Germinal center (tissue), 1 donor: ENCODE data around the gene SLC35G2.
"Not testable (repeated sequence)": the region's sequence is repeated elsewhere in the genome, so short reads cannot be mapped to it uniquely, and the experiment has no call there.

ENCODE experiments used
- DNase-seq: peaks from one replicate; pipeline ENCODE4 v3.0.0; 2012; ENCODE audit warnings: mixed read lengths, low spot score

Gene SLC35G2

DNA sequence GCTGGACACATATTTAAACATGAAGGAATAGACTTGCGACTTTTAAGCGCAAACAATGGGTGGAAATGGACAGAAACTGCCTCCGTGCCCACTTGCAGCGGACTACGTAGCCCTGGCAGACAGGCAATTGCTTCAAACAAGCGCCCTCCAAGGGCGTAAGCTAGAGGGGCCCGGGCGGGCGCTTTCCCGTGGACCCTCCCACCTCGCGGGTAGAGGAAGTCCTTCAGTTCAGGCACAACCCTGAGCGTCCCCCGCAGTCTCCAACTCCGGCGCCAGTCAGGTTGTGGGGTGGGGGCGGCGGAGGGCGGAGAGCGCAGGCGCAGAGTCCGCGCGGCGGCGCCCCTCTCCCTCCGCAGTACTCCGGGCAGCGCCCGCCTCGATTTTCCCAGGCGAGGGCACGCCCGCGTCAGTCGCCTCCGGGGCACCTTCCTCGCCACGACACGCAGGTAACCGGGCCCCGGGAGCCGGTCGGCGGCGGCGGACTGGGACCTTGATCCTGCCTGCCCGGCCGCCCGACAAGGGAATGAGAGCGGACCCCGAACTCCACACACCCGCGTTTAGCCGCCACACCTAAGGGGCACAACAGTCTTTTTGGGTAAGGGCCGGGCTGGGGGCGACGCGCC lies at the start of gene SLC35G2:
TSS of gene SLC35G2 (plus strand) at position 358 of the 623 bp plus-strand sequence. CDS start 35,335 bp downstream, outside the sequence.
- DNase-seq, result peak; percentile 28

DNA sequence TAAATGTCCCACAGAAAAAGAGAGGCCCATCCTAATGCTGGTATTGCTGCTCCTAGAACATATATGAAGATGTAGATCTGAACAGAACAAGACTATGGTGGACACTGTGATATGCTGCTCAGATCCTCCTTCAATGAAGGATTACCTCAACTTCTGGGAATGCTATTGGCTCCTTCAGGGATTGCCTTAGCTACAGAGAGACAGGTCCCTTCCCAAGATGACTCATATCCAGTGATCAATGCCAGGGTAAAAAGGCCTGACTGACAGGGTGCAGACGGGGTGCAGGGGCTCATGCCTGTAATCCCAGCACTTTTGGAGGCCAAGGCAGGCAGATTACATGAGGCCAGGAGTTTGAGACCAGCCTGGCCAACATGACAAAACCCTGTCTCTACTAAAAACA lies 46.2 kb upstream of the SLC35G2 start:
- no peak for DNase-seq

DNA sequence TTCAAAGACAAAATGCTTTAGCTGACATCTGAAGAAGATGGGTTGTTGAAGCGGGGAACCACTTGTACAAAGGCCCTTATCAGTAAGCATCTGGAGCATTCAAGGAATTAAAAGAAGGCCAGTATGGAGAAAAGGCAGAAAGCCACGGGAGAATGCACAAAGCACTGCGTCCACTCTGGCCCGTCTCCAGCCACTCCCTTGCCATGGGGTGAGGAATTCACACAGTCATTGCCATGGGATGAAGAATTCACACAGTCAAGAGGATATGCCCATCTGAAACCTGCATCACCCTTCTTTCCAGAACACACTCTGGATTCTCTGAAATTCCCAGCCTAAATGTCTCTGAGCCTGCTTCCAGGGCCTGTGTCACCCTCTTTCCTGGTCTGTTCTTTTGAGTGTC lies 40.1 kb upstream of the SLC35G2 start:
- no peak for DNase-seq

DNA sequence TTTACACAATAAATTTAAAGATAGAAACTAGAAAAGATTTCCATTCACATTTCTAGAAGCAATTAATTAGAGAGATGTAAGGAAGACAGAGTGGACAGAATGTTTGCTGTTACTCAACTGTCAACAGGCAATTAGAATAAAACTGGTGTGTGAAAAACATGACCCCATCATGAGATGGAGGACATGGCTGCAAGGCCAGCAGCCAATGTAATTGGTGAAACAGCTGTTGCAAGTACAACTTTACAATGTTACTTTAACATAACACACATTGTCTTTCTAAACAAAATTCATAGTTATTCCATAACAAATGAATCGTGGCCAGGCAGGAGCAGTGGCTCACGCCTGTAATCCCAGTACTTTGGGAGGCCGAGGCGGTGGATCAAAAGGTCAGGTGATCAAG lies 38.2 kb upstream of the SLC35G2 start:
- no peak for DNase-seq

DNA sequence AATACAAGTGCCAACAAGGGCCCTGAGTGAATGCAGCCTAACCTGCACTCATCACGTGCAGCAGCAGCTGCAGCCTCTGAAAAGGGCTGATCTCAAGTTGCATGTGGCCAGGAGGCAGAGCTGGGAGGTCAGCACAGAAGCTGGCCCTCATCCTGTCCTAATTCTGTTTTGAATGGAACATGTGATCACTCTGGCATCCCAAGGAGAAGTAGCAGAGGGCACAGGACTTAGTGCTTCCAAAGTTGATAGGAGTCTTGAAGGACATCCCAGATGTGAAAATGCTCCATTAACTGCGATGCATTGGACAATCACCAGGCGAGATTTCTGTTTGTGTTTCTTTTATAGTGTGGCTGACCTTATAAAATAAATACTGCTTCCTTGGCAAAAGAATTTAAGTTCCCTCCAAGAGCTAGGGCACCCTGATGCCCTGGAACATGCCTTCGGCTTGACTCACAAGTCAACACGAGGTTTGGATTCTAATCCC lies 35.2 kb upstream of the SLC35G2 start:
- no peak for DNase-seq

DNA sequence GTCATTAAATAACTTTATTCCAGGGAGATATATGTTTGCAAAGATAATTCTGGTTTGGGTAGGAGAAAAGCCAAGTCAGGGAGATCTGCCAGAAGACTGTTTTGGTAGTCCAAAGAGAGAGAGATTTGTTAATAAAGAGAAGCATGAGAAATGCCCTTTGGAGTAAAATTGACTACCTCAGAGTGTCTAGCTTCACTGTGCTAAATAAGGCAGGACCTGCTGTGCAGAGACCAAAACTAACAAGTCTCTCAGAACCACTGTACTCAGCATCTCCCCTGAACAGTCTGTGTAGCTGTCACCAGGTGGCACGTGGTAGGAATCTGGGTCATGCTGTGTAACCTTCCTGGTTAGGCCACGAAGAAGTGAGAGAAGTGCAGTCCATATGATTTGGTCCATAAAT lies 31.6 kb upstream of the SLC35G2 start:
- peak; percentile 8 for DNase-seq

DNA sequence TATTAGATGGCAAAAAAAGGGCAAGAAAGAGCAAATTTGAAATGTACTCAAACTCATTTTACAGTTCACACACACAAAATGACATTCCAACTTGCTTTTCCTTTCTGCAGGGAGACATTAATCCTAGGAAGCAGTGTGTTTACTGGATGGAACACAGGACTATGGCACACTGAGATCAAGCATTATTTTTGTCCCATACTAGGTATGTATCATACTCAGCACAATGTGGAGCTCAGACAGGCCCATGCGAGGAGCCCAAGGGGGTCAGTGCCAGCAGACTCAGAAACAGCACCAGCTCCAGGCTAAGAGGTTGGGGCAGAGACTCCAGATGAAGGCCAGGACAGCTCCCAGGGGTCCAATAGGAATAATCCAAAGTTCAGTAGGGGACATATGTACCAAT lies 30.8 kb upstream of the SLC35G2 start:
- DNase-seq, result no peak

DNA sequence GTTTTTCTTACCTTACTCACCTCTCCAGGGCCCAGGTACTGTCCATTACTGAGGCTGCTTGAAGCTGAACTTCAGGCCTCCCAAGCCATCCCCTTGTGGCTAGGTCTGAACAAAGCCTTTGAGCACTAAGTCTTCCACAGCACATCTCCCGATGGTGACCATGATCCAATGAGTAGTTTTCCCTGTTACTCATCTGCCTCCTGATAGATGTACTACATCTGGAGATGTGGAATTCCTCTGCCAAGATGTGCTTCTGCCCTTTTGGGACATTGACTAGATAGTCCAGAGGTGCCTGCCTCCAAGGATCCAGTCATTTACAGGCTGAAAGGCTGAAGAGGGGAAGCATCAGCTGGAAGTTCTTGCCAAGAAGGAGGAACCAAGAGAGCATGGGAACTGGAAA lies 28.9 kb upstream of the SLC35G2 start:
- DNase-seq, result no peak

DNA sequence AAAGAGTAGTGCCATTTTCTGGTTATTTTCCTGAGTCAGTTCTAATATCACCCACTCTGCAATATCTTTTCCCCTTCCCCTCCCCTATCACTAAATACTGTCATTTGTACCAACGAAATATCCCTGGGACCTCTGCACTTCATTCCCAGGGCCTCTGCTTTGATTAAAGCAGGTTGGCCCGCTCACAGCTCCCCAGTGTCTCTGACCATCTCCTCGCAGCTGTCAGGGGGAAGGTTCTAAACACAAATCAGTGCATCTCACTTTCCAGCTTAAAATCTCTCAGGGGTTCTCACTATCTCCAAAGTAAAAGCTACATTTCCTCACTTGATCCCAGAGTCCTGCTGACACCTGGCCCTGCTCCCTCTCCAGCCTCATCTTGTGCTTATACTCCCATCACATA lies 28.1 kb upstream of the SLC35G2 start:
- no peak for DNase-seq

DNA sequence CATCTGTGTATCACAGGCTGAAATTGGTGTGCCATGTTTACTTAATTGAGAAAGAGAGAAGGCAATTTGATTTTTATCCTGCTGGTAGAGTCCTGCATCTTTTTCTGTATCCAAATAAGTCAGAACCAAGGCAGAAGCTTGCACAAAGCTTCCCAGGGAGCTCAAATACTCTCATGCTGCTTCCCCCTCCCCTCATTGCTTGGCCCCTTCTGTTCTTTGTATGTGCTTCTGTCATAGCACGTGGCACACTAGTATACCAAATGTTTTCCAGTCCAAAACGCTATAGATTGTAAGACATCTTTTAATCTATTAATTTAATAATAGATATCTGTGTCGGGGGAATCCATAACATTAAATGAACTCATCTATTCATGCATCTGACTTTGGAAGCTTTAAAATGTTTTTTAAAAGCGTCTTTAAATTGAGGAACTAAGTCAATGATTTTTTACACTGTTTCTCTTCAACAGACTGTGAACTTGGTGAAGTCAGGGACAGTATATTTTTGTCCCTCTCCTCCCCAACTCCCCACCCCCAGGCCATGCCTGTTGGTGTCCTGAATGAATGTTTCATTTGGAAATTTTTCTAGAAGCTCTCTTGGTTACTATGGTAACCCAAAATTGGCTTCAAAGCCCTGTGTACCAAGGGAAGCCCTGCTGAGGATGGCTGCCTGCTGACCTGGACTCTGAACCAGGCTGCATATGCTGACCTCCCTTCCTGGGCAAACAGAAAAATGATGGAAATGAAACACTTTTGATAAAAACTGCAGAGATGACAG lies 26.2 kb upstream of the SLC35G2 start:
- DNase-seq, result no peak

DNA sequence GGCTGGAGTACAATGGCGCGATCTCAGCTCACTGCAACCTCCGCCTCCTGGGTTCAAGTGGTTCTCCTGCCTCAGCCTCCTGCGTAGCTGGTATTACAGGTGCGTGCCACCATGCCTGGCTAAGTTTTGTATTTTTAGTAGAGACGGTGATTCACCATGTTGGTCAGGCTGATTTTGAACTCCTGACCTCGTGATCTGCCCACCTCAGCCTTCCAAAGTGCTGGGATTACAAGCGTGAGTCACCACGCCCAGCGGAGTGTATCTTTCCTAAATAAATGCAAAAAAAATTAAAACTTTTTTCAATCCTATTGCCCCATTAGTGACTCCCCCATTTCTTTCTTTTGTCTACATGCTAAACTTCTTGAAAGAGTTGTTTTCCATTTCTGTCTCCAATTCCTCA lies 17.8 kb upstream of the SLC35G2 start:
- DNase-seq, result not testable (repeated sequence)

DNA sequence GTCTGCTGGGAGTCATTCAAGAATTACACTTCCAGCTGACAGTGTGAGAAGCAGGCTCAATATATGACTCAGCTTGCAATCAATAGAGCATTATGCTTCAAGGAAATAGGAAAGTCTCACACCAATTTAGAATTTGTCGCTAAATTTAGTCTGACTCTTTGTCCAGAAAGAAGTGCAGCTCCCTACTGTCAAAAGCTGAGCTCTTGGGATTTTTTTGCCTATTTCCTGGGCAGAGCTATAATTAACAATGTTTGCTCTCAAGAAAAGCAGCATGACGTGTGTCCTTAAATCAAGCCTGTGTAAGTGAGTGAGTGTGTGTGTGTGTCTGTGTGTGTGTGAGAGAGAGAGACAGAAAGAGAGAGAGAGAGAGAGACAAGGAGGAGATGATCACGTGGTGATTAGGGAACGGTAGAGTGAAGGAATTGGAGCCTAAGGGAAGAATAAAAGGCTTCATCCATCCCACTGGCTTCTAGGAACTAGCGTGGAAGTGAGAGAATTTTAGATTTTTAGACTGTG lies 16.4 kb upstream of the SLC35G2 start:
- DNase-seq, result no peak

DNA sequence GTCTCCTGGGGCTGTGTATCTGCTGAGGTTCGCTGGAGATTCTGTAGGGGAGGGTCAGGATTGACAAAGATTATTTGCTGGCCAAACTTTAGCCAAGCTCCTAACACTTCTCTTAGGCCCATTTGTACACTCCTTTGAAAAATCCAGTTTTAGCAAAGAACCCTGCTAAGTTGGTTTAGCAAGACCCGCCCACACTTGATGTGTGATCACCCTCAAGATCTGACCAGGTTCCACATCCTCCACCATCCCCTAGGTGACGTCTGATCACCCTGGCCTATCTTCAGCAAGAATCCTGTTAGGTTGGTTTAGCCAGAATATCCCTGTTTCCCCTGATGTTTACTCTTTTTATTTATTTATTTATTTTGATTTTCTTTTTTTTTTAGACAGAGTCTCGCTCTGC lies 14.8 kb upstream of the SLC35G2 start:
- DNase-seq, result no peak

DNA sequence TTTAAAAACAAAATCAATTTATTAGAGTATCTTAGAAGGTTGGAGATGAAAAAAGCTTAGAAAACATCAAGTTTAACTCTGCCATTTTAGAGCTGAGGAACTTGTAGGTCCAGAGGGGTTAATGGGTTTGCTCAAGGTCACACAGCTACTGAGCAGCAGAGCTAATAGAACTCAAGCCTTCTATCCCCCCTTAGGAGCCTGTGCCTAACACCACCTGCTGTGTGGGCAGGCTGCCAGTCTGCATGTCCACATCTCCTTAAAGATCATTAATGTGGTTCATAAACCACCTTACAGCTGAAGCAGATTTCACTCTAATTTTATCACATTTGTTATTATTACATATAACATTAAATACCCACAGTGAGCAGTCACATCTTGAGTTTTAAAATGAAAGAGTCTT lies 14.1 kb upstream of the SLC35G2 start:
- DNase-seq, result no peak

DNA sequence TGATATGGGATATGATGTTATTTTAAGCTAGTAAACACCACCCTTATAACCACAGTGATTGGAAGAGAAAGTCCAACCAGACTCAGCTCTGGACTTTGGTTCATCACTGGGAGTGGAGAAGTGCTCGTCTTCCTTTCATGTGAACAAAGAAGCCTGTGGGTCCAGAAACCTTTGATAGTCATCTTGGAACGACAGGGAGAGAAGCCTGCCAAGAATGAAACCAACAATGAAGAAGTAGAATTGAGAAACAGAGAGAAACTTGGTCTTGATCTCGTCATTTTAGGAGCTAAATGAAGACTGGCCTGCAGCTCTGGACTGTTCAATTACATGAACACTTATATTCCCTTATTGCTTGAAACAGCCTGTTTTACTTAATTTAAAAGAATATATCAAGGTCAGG lies 13.1 kb upstream of the SLC35G2 start:
- no peak for DNase-seq

DNA sequence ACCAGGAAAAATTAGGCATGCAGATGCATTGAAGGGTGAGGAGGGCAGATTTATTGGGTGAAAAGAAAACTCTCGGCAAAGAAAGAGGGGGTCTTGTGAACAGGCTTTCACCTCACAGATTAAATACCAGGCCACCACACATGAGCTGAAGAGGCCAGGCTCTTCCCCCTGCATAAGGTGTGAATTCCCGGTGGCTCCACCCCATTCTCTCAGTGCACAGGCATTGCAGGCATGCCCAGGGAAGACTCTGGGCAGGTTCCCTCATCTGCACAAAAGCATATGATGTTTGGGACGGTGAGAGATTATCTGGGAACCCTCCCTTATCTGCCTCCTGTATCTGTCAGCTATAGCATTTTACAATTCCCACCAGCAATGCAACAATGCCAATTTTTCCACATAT lies 7.2 kb upstream of the SLC35G2 start:
- no peak for DNase-seq

DNA sequence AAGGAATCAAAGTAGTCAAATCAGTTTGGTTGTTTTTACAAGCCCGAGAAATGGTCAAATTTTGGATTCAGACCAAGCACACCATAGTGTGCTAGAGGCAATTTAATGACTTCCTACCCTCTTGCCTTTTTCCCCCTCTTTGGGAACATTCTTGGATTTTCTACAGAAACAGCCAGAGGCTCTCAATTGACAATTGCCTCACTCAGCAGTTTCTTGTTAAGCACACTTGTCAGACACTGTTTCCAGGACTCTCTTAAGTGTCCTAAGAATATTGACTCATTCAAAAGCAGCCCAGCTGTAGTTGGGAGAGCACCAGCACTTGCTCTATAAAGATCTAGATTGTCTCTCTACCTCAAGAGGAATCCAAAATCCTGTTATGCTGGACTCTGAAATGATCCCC lies 1.5 kb upstream of the SLC35G2 start:
- no peak for DNase-seq

DNA sequence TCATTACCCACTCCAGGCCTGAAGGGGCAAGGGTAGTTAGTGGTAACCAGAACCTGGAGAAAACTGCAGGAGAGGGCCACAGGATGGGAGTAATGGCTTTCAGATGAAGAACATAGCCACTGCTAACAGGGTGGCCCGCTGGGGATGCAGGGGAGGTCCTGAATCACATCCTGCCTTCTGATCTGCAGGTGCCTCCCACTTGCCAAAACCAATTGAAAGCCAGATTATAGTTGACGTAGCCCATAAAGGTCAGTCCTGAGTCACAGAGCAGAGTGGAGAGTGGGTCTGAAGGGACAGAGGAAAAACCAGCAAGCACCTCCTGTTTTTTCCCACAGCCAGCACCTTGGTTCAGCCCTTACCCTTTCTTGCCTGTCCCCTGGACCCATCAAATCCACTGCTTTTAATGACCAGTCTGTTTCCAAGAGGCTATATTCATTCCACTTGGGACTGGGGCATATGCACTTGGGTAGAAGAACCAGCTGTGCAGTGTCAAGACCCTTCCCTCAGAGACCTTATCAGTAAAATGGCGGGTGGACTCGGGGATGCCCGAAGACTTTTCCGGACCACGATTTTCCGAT lies 646 bp upstream of the SLC35G2 start:
- peak; percentile 27 for DNase-seq

DNA sequence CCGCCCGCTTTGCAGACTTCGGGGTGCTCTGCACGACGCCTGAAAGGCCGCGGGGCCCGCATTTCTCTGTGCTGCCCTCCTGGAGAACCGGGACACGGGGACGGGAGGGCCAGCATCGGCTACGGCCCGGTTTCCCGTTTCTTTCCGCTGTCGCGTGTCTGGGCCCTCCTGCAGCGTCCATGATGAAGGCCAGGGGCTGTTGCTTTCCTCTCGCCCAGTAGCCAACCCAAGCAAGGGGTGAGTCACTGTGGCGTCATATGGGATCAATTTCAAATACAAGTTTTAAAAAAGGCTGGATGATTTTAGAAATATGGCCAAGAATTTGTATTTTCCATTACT lies 435 bp downstream of the SLC35G2 start:
- DNase-seq, result peak; percentile 20

DNA sequence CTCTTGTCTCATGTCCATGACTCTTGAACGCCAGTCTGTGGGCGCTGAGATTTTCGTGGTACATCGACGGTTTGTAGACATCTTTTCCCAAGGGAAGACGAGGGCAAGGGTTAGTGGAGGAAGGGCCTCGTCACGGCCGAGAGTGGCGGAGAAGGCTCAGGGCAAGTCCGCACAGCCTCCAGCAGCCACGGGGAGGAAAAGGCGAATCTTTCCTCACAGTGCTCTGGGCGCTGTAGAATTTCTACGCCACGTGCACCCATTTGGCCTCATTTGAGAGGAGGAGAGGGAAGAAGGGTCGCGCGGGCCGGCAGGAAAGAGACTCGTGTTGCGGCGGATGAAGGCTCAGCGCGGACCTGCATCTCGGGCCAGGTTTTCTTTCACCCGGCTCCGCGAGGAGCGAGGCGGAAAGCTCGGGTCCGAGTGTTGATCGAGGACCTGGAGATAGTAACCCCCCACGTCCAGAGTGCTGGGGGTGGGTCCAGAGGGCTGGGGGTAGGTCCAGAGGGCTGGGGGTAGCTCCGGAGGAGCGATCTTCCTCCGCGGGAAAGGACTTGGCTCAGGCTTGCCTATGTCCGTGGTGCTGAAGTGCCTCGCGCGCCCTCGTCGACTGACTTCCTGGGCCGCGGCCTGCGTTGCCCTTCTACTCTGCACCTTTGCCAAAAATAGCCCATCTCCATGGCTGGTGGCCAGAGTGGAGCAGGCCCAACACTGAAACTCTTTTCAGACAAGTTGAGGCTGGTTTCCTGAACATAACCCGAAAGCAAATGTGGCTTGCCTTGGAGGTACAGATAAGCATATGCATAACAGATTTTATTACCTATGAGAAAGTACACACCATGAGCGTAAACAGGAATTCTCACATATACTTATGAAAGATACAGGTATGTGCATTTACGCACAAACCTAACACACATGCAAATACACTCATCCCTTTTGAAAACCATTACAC lies 1.1 kb downstream of the SLC35G2 start:
- peak; percentile 14 for DNase-seq

DNA sequence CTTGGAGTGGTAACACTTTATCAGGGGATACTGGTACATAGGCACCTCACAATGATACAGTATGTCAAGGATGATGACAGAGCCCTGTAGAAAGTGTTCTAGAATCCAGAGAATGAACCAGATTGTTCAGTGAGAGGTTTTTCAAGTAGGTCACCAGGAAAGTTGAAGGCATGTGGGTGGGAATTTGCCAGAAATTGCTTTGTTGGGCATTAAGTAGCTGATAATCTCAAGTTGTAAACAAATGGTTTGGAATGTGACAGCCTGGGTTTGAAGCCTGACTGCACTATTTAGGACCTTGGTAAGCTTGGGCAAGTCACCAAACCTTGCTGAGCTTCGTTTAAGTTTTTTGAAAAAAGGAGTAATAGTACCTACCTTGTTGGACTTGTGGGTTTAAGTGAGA lies 12.5 kb downstream of the SLC35G2 start:
- DNase-seq, result no peak
